HepG2 (cell line): ENCODE data around the gene HSP90AB1. TPM values are rescaled to one million over a fixed set of nuclear protein-coding genes. Genes with fewer than 3 reads are reported as not detected.

Experiments used
- ARID4A ChIP-seq: sonication (generic); formaldehyde crosslinking; IDR thresholded peaks from 2 replicates; pipeline ENCODE4 v1.5.0; 2020; ENCODE audit warnings: mild to moderate bottlenecking, missing genetic modification reagents, borderline replicate concordance
- ISL2 ChIP-seq: sonication (generic); formaldehyde crosslinking; IDR thresholded peaks from 2 replicates; pipeline ENCODE4 v1.5.0; 2020; ENCODE audit warnings: missing genetic modification reagents
- MTERF4 ChIP-seq: sonication (generic); formaldehyde crosslinking; IDR thresholded peaks from 2 replicates; pipeline ENCODE4 v1.8.0; 2023; ENCODE audit warnings: mild to moderate bottlenecking, missing genetic modification reagents
- ZBTB42 ChIP-seq: sonication (generic); formaldehyde crosslinking; IDR thresholded peaks from 2 replicates; pipeline ENCODE4 v1.5.0; 2020; ENCODE audit warnings: mild to moderate bottlenecking, missing genetic modification reagents
- ZBTB7A ChIP-seq: sonication (generic); formaldehyde crosslinking; IDR thresholded peaks from 2 replicates; pipeline ENCODE4 v1.8.0; 2022; ENCODE audit warnings: mild to moderate bottlenecking, missing genetic modification reagents
- ZHX2 ChIP-seq, 2 experiments: sonication (generic) in 1 of 2; formaldehyde crosslinking in 1 of 2; IDR thresholded peaks; 2 replicates each; pipeline versions ENCODE4 v1.6.1 to v1.9.0; 2014 to 2022; ENCODE audit warnings: antibody characterized with exemption in 1 of 2, borderline replicate concordance in 1 of 2, inconsistent platforms in 1 of 2, low read depth in 1 of 2, missing genetic modification reagents in 1 of 2
- ZNF143 ChIP-seq: sonication (generic); formaldehyde crosslinking; IDR thresholded peaks from 2 replicates; pipeline ENCODE4 v1.4.0; 2020; ENCODE audit warnings: missing genetic modification reagents
- ZNF430 ChIP-seq: sonication (generic); formaldehyde crosslinking; IDR thresholded peaks from 2 replicates; pipeline ENCODE4 v1.9.0; 2021; ENCODE audit warnings: mild to moderate bottlenecking, missing genetic modification reagents
- ZNF512B ChIP-seq: sonication (generic); formaldehyde crosslinking; IDR thresholded peaks from 2 replicates; pipeline ENCODE4 v1.5.1; 2020; ENCODE audit warnings: missing genetic modification reagents, mild to moderate bottlenecking, borderline replicate concordance
- ZNF678 ChIP-seq: sonication (generic); formaldehyde crosslinking; IDR thresholded peaks from 2 replicates; pipeline ENCODE4 v1.4.0; 2020; ENCODE audit warnings: mild to moderate bottlenecking, missing genetic modification reagents
- ZNF766 ChIP-seq: sonication (generic); formaldehyde crosslinking; IDR thresholded peaks from 2 replicates; pipeline ENCODE4 v1.5.0; 2020; ENCODE audit warnings: missing genetic modification reagents, borderline replicate concordance
- ZNF788 ChIP-seq: sonication (generic); formaldehyde crosslinking; IDR thresholded peaks from 2 replicates; pipeline ENCODE4 v1.5.0; 2020; ENCODE audit warnings: mild to moderate bottlenecking, missing genetic modification reagents, borderline replicate concordance
- ZSCAN21 ChIP-seq: sonication (generic); formaldehyde crosslinking; IDR thresholded peaks from 2 replicates; pipeline ENCODE4 v1.8.0; 2022; ENCODE audit warnings: mild to moderate bottlenecking, missing genetic modification reagents, moderate library complexity, borderline replicate concordance
- polyA plus RNA-seq, 8 experiments: library from polyadenylated mRNA; depleted of rRNA in 3 of 8; stranded (reverse) in 7 of 8; unstranded in 1 of 8; fragments of >200 nt; fragmentation: Illumina TruSeq in 4 of 8; extraction: Trizol in 4 of 8; gene quantifications; 2 replicates each; pipeline versions ENCODE4 v1.2.1 to v1.2.3, GENCODE V29; 2011 to 2016; ENCODE audit warnings: low read depth in 4 of 8, missing spikeins in 1 of 8, mixed read lengths in 1 of 8; ENCODE audit not compliant: insufficient read depth in 1 of 8
- total RNA-seq, 5 experiments: library from RNA; depleted of rRNA; stranded (reverse); fragments of >200 nt; fragmentation: Illumina TruSeq; extraction: Trizol; gene quantifications; 2 replicates each; pipeline ENCODE4 v1.2.3, GENCODE V29; 2016; ENCODE audit warnings: low read depth in 1 of 5

Gene HSP90AB1
- total and polyA plus RNA-seq, 2 of the 13 experiments (the other 11 are each of a cell fraction or from before 2014, with no cell fraction given): 1,325 to 1,472 TPM

- TF ChIP-seq ZHX2 (IDR thresholded peaks at IDR 0.05; ENCODE audit: low read depth): no peak
- TF ChIP-seq ZHX2 (CRISPR knock-in tag; IDR thresholded peaks at IDR 0.05; ENCODE audit: borderline replicate concordance): no peak; the same call in 1 of the 2 replicates
- TF ChIP-seq ZNF143 (CRISPR knock-in tag): no peak
- TF ChIP-seq ARID4A (CRISPR knock-in tag): peak; percentile 89
- 0 out of 2 replicates have a peak, but pooled peaks have one; percentile 37 for TF ChIP-seq ZNF678
- peak; percentile 86; the same call in 1 of the 2 replicates for TF ChIP-seq MTERF4 (CRISPR knock-in tag)
- TF ChIP-seq ZSCAN21 (CRISPR knock-in tag): peak; percentile 66
- peak; percentile 96 for TF ChIP-seq ZNF766 (CRISPR knock-in tag)
- TF ChIP-seq ISL2: 0 out of 2 replicates have a peak, but pooled peaks have one; percentile 28
- TF ChIP-seq ZNF788: 0 out of 2 replicates have a peak, but pooled peaks have one; percentile 48
- TF ChIP-seq ZNF512B (CRISPR knock-in tag): no peak
- TF ChIP-seq ZBTB7A: peak; percentile 44; the same call in 1 of the 2 replicates
- peak; percentile 33; the same call in 1 of the 2 replicates for TF ChIP-seq ZBTB42 (CRISPR knock-in tag)
- TF ChIP-seq ZNF430 (CRISPR knock-in tag): peak; percentile 59; the same call in 1 of the 2 replicates
Observed at GRCh38 chr6:44223319-44224028, 23.4 kb upstream of the HSP90AB1 start, which contains the start of gene SLC29A1 (continued).
